ENCODE results near the gene QPCTL.

The QPCTL gene

DNA sequence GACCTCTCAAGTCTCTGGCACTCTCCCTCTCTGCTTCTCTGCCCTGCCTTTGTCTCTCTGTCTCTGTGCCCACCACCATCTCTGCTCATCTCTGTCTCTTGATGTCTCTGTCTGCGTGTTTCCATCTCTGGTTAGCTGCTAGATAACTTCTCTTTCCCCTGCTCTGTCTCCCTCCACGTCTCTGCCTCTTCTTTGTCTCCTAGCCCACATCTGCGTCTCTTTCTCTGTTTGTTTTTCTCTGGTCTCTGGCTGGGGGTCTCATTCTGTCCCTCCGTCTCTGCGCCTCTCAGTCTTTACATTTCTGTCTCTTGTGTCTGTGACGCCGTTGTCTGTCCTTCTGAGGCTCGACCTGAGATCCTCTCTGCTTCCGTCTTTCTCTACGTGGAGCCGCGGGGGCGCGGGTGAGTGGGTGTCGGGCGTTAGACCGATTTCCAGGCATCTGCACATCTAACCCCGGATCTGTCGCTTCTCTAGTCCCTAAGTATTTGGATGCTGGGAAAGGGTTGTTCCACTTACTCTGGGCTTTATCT lies 24.1 kb upstream of the QPCTL start:
- Mint-ChIP-seq H3K9me3 (no peaks in the 10 kb centered on the region), H3K36me3 (ENCODE audit: low read depth) (no peaks in the 10 kb centered on the region), H3K4me3 (peak overlapping the region; percentile 35 to 65 (median 60)), H3K27me3 (ENCODE audit: low read depth) (peaks cover 82% of the 10 kb centered on the region), H3K4me1 (peaks cover 9% of the 10 kb centered on the region), H3K27ac (no peak overlapping the region)
- TF ChIP-seq CTCF (IDR thresholded peaks at IDR 0.05; ENCODE audit: unreplicated experiment in 3 of 3), result no peak

GRCh38 chr19:45670670-45671453 lies 21.6 kb upstream of the QPCTL start:
- H3K27ac Mint-ChIP-seq, result no peak overlapping the region
- no peak for TF ChIP-seq CTCF (IDR thresholded peaks at IDR 0.05; ENCODE audit: unreplicated experiment in 3 of 3)
- peak overlapping the region; percentile 21 to 77 (median 70) for H3K4me3 Mint-ChIP-seq
- peaks cover 9% of the 10 kb centered on the region for H3K4me1 Mint-ChIP-seq
- H3K36me3 Mint-ChIP-seq (ENCODE audit: low read depth), result no peaks in the 10 kb centered on the region
- H3K9me3 Mint-ChIP-seq, result no peaks in the 10 kb centered on the region
- peaks cover 90% of the 10 kb centered on the region for H3K27me3 Mint-ChIP-seq (ENCODE audit: low read depth)

DNA sequence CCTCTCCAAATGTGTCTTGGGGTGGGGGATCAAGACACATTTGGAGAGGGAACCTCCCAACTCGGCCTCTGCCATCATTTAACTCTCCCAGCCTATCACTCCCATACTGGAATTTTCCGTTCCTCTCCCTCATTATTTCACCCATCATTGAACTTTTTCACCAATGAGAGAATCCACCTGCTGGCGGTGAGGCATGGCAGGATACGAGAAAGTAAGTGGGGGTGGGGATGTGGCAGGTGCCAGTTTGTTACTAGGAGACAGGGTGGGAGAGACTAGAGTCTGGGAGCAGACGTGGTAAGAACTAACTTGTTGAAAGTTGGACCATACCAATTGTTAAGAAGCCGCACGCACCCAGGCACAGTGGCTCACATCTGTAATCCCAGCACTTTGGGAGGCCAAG lies 17.5 kb upstream of the QPCTL start:
- no peak for TF ChIP-seq CTCF (IDR thresholded peaks at IDR 0.05; ENCODE audit: unreplicated experiment in 3 of 3)
- Mint-ChIP-seq H3K36me3 (ENCODE audit: low read depth) (no peaks in the 10 kb centered on the region), H3K4me1 (no peaks in the 10 kb centered on the region), H3K9me3 (no peaks in the 10 kb centered on the region), H3K27me3 (ENCODE audit: low read depth) (peaks cover 94% of the 10 kb centered on the region), H3K27ac (peak overlapping the region in 1 of 3 experiments; percentile 58), H3K4me3 (peak overlapping the region; percentile 3 to 36 (median 16))

DNA sequence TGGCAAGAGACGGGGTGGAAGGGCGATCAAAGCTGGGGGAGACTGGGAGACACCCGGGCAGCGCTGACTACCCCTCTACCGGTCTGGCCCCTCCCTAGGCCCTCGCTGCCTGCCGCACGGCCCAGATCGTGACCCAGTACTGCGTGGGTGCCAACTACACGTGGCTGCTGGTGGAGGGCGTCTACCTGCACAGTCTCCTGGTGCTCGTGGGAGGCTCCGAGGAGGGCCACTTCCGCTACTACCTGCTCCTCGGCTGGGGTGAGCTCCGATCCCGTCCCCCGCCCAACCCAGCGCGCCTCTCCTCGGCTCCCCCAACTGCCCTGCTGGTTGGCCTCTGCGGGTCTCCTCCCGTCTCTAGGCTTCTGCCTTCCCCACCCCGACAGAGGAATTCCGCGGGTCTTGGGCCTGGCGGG lies 15.6 kb upstream of the QPCTL start:
- Mint-ChIP-seq H3K4me1 (no peaks in the 10 kb centered on the region), H3K9me3 (no peaks in the 10 kb centered on the region), H3K36me3 (ENCODE audit: low read depth) (no peaks in the 10 kb centered on the region), H3K27me3 (ENCODE audit: low read depth) (peaks cover 82% of the 10 kb centered on the region), H3K27ac (no peak overlapping the region), H3K4me3 (peak overlapping the region; percentile 64 to 75 (median 74))
- TF ChIP-seq CTCF (IDR thresholded peaks at IDR 0.05; ENCODE audit: unreplicated experiment in 3 of 3), result no peak

DNA sequence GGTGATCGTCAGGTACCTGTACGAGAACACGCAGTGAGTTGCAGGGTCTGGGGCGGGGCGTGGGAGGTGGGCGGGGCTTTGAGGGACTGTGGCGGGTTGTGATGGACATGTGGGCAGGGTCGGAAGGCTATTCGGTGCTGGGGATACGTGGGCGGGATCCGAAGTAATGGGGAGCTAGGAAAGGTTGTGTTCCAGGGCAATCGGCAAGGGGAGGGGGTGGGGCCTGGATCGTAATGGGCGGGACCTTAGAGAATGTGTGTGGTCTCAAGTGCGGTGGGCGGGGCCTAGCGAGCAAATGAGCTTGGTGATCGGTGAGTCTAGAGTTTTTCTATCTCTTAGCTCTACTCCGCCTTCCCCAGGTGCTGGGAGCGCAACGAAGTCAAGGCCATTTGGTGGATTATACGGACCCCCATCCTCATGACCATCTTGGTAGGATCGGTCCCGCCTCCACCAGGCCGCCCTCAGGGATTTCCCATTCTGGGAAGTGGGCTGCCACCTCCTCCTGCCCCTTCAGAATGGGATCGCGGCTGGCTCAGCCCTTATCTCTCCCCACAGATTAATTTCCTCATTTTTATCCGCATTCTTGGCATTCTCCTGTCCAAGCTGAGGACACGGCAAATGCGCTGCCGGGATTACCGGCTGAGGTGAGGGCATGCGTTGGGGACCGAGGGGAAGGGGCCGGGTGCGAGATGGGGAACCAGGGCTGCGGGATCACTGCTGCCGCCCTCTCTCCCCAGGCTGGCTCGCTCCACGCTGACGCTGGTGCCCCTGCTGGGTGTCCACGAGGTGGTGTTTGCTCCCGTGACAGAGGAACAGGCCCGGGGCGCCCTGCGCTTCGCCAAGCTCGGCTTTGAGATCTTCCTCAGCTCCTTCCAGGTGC lies 14.9 kb upstream of the QPCTL start:
- Mint-ChIP-seq H3K4me1 (no peaks in the 10 kb centered on the region), H3K9me3 (no peaks in the 10 kb centered on the region)
- TF ChIP-seq CTCF (IDR thresholded peaks at IDR 0.05; ENCODE audit: unreplicated experiment in 3 of 3), result peak in 2 of 3 experiments; percentile 13 to 30

More for the DNA sequence above, 14.9 kb upstream of the QPCTL start:
- H3K27me3 Mint-ChIP-seq (ENCODE audit: low read depth), result peaks cover 75% of the 10 kb centered on the region
- peak overlapping the region in 1 of 3 experiments; percentile 49 for H3K27ac Mint-ChIP-seq
- H3K36me3 Mint-ChIP-seq (ENCODE audit: low read depth), result no peaks in the 10 kb centered on the region
- peak overlapping the region; percentile 79 to 81 (median 80) for H3K4me3 Mint-ChIP-seq
